ENCODE data around the gene USP22. TPM values are rescaled to one million over a fixed set of nuclear protein-coding genes. Genes with fewer than 3 reads are reported as not detected.

The USP22 gene
- total and polyA plus RNA-seq, 2 donors (not counting 3 experiments of a cell fraction or from before 2014, with no cell fraction given) = 204 to 260 TPM

DNA sequence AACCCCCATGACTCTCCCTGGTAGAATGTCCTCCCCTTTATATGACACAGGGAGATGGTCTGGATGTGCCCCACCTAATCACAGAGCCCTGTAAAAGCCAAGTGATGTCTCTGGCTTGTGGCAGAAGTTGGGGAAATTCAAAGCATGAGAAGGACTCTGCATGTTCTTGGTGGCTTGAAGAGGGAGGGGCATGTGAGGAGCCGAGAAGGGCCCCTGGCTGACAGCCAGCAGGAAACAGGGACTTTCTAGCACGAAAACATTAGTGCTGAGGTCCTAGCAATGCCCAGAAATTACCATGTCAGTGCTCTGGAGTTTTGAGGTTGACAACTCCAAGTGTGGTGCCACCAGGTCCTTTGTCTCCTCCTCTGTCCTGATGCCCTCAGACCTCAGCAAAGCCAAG, 75.9 kb downstream of the USP22 start:
- Histone ChIP-seq H3K4me3 (replicated peaks in 1 of 3; ENCODE audit: insufficient read depth in 1 of 3, low read depth in 1 of 3, low read length in 3 of 3) (no peak overlapping the region), H3K4me2 (ENCODE audit: insufficient read depth, low read length) (no peak overlapping the region), H3K27me3 (ENCODE audit: control insufficient read depth in 2 of 2, insufficient read depth in 2 of 2, low read length in 2 of 2) (no peaks in the 10 kb centered on the region), H3K4me1 (ENCODE audit: control insufficient read depth, extremely low read depth, insufficient read depth, low read length) (no peaks in the 10 kb centered on the region), H3K9ac (replicated peaks; ENCODE audit: extremely low read depth, insufficient read depth, low read length) (no peak overlapping the region), H3K9me3 (replicated peaks; ENCODE audit: control insufficient read depth, insufficient read depth, low read length) (no peaks in the 10 kb centered on the region), H4K20me1 (replicated peaks; ENCODE audit: control insufficient read depth, extremely low read depth, insufficient read depth, low read length) (no peaks in the 10 kb centered on the region), H3K9me1 (replicated peaks; ENCODE audit: control insufficient read depth, extremely low read depth, insufficient read depth, low read length) (no peaks in the 10 kb centered on the region), H3K36me3 (ENCODE audit: control insufficient read depth in 2 of 2, extremely low read depth in 1 of 2, insufficient read depth in 2 of 2, low read length in 2 of 2) (no peaks in the 10 kb centered on the region), H3K27ac (ENCODE audit: insufficient read depth, low read depth, low read length) (no peak overlapping the region), H3K79me2 (ENCODE audit: control insufficient read depth, insufficient read depth, low read length) (no peaks in the 10 kb centered on the region), H2AFZ (ENCODE audit: low read depth, low read length) (no peak overlapping the region)
- BruUV-seq (replicated peaks) = no TSS peak
- POLR2A ChIA-PET = no interaction called here
- DNase-seq (ENCODE audit: low read depth, low spot score) (no peak), FAIRE-seq (no peak)
- intact Hi-C loops (cut with micrococcal nuclease) = no loop called here
- dilution Hi-C loops (cut with MboI; ENCODE audit: extremely low pct_ligation_motif_present, low sequenced_read_pairs) = no loop called here
- no peak for TF ChIP-seq EZH2 (IDR thresholded peaks at IDR 0.05; ENCODE audit: borderline replicate concordance, low read depth, low read length, severe bottlenecking)
- TF ChIP-seq GATA2 (IDR thresholded peaks at IDR 0.05; ENCODE audit: insufficient read depth, insufficient read length, low read depth, low read length) = no peak
- no peak for TF ChIP-seq POLR2AphosphoS5 (IDR thresholded peaks at IDR 0.05; ENCODE audit: insufficient read depth, low read depth, low read length)
- no peak for TF ChIP-seq JUN (IDR thresholded peaks at IDR 0.05; ENCODE audit: borderline replicate concordance, insufficient read depth, insufficient read length, low read depth)
- no peak for TF ChIP-seq FOS (IDR thresholded peaks at IDR 0.05; ENCODE audit: borderline replicate concordance, insufficient read depth, low read length)
- no peak for TF ChIP-seq POLR2A (IDR thresholded peaks at IDR 0.05; ENCODE audit: low read depth, low read length)
- TF ChIP-seq, protein P1, sequence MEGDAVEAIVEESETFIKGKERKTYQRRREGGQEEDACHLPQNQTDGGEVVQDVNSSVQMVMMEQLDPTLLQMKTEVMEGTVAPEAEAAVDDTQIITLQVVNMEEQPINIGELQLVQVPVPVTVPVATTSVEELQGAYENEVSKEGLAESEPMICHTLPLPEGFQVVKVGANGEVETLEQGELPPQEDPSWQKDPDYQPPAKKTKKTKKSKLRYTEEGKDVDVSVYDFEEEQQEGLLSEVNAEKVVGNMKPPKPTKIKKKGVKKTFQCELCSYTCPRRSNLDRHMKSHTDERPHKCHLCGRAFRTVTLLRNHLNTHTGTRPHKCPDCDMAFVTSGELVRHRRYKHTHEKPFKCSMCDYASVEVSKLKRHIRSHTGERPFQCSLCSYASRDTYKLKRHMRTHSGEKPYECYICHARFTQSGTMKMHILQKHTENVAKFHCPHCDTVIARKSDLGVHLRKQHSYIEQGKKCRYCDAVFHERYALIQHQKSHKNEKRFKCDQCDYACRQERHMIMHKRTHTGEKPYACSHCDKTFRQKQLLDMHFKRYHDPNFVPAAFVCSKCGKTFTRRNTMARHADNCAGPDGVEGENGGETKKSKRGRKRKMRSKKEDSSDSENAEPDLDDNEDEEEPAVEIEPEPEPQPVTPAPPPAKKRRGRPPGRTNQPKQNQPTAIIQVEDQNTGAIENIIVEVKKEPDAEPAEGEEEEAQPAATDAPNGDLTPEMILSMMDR (IDR thresholded peaks at IDR 0.05; ENCODE audit: extremely low read depth in 1 of 2, insufficient read depth in 1 of 2, low read depth in 1 of 2, low read length in 2 of 2) = no peak
- TF ChIP-seq, protein P2, sequence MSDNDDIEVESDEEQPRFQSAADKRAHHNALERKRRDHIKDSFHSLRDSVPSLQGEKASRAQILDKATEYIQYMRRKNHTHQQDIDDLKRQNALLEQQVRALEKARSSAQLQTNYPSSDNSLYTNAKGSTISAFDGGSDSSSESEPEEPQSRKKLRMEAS (IDR thresholded peaks at IDR 0.05; ENCODE audit: insufficient read depth, insufficient read length) = no peak
- TF ChIP-seq MYC (IDR thresholded peaks at IDR 0.05; ENCODE audit: low read depth, low read length) = no peak
- CTCF ChIA-PET = interaction anchor here (1.2 kb wide), 1 partner anchor 26 kb away, joined by 3 read pairs; no protein-coding TSS in a partner anchor
